Neural progenitor cell (in vitro differentiated cells): ENCODE data around the gene TNFRSF21. TPM values are rescaled to one million over a fixed set of nuclear protein-coding genes. Genes with fewer than 3 reads are reported as not detected.

ENCODE experiments used
- DNase-seq: peaks from one replicate; pipeline ENCODE4 v3.0.0-alpha.2; 2016; ENCODE audit warnings: low spot score
- H2AFZ ChIP-seq: fragments of 200-600 bp; sonication (generic); replicated peaks from 2 replicates; pipeline ENCODE4 v1.6.1; 2016; ENCODE audit warnings: antibody characterized with exemption
- H3F3A ChIP-seq: fragments of 200-600 bp; sonication (generic); 2 replicates; pipeline ENCODE4 v1.6.1; 2016; ENCODE audit warnings: antibody characterized with exemption, low read depth
- H3K27ac ChIP-seq: fragments of 200-600 bp; sonication (generic); 2 replicates; pipeline ENCODE4 v1.5.1; 2016; ENCODE audit warnings: mild to moderate bottlenecking
- H3K27me3 ChIP-seq: fragments of 200-600 bp; sonication (generic); 2 replicates; pipeline ENCODE4 v1.6.1; 2016; ENCODE audit warnings: mild to moderate bottlenecking, moderate library complexity
- H3K36me3 ChIP-seq: fragments of 200-600 bp; sonication (generic); 2 replicates; pipeline ENCODE4 v1.5.1; 2016
- H3K4me1 ChIP-seq: fragments of 200-600 bp; sonication (generic); 2 replicates; pipeline ENCODE4 v1.6.1; 2016; ENCODE audit warnings: mixed run types
- H3K4me2 ChIP-seq: fragments of 200-600 bp; sonication (generic); 2 replicates; pipeline ENCODE4 v1.6.1; 2016
- H3K4me3 ChIP-seq: fragments of 200-600 bp; sonication (generic); 2 replicates; pipeline ENCODE4 v1.5.1; 2016
- H3K79me2 ChIP-seq: fragments of 200-600 bp; sonication (generic); 2 replicates; pipeline ENCODE4 v1.6.1; 2016; ENCODE audit warnings: low read depth
- H3K9ac ChIP-seq: fragments of 200-600 bp; sonication (generic); 2 replicates; pipeline ENCODE4 v1.6.1; 2016
- H3K9me3 ChIP-seq: fragments of 200-600 bp; sonication (generic); 2 replicates; pipeline ENCODE4 v1.5.1; 2016; ENCODE audit warnings: low read depth
- H4K20me1 ChIP-seq: fragments of 200-600 bp; sonication (generic); 2 replicates; pipeline ENCODE4 v1.6.1; 2016; ENCODE audit warnings: low read depth
- H3K27ac Mint-ChIP-seq: 3 replicates; pipeline ENCODE4 v1.8.0; 2021; ENCODE audit warnings: mixed read lengths
- H3K27me3 Mint-ChIP-seq: 2 replicates; pipeline ENCODE4 v1.8.0; 2022; ENCODE audit warnings: low read depth, mild to moderate bottlenecking, inconsistent platforms, moderate library complexity, mixed read lengths; ENCODE audit not compliant: insufficient read depth
- H3K36me3 Mint-ChIP-seq: 3 replicates; pipeline ENCODE4 v1.8.0; 2021; ENCODE audit warnings: mixed read lengths
- H3K4me1 Mint-ChIP-seq: 3 replicates; pipeline ENCODE4 v1.8.0; 2021; ENCODE audit warnings: mixed read lengths
- H3K4me3 Mint-ChIP-seq: 3 replicates; pipeline ENCODE4 v1.8.0; 2021; ENCODE audit warnings: mild to moderate bottlenecking, moderate library complexity, mixed read lengths
- H3K9me3 Mint-ChIP-seq: 3 replicates; pipeline ENCODE4 v1.8.0; 2020; ENCODE audit warnings: mixed read lengths
- EZH2 ChIP-seq: fragments of 200-600 bp; sonication (generic); IDR thresholded peaks from 2 replicates; pipeline ENCODE4 v1.6.1; 2017; ENCODE audit warnings: antibody characterized with exemption, mild to moderate bottlenecking, moderate library complexity
- EZH2phosphoT487 ChIP-seq: fragments of 200-600 bp; sonication (generic); IDR thresholded peaks from 2 replicates; pipeline ENCODE4 v1.6.1; 2017; ENCODE audit warnings: antibody characterized with exemption
- total RNA-seq: library from RNA; depleted of rRNA; stranded (reverse); fragments of >200 nt; gene quantifications from 2 replicates; pipeline ENCODE4 v1.2.3, GENCODE V29; 2015; ENCODE audit warnings: low replicate concordance
- TF ChIP-seq, protein P1 (sequence below): fragments of 200-600 bp; sonication (generic); IDR thresholded peaks from 2 replicates; pipeline ENCODE4 v1.5.1; 2017; ENCODE audit warnings: antibody characterized with exemption, mild to moderate bottlenecking

TNFRSF21 gene
- total RNA-seq, 1 donor from 2014 or later, result 16.9 TPM

GRCh38 chr6:47206626-47207025 lies 103.1 kb downstream of the TNFRSF21 start:
- no peaks in the 10 kb centered on the region for H3K36me3 Mint-ChIP-seq
- H3K27me3 Mint-ChIP-seq, result peaks cover 5% of the 10 kb centered on the region
- Histone ChIP-seq H3K79me2 (no peaks in the 10 kb centered on the region), H2AFZ (no peak overlapping the region), H3K4me1 (no peaks in the 10 kb centered on the region), H3K27me3 (no peaks in the 10 kb centered on the region), H3K9me3 (no peaks in the 10 kb centered on the region), H4K20me1 (no peaks in the 10 kb centered on the region), H3K4me2 (no peak overlapping the region), H3K4me3 (no peak overlapping the region), H3K36me3 (no peaks in the 10 kb centered on the region), H3K27ac (no peak overlapping the region), H3F3A (no peaks in the 10 kb centered on the region), H3K9ac (no peak overlapping the region)
- H3K9me3 Mint-ChIP-seq, result no peaks in the 10 kb centered on the region
- TF ChIP-seq EZH2, result no peak
- no peak overlapping the region for H3K4me3 Mint-ChIP-seq
- H3K27ac Mint-ChIP-seq, result no peak overlapping the region
- no peak for DNase-seq
- no peaks in the 10 kb centered on the region for H3K4me1 Mint-ChIP-seq

- no peak overlapping the region for H2AFZ ChIP-seq
- no peaks in the 10 kb centered on the region for H3K27me3 ChIP-seq
- Mint-ChIP-seq H3K27ac (no peak overlapping the region), H3K4me1 (no peaks in the 10 kb centered on the region), H3K9me3 (no peaks in the 10 kb centered on the region), H3K4me3 (no peak overlapping the region), H3K27me3 (no peaks in the 10 kb centered on the region), H3K36me3 (no peaks in the 10 kb centered on the region)
- no peaks in the 10 kb centered on the region for H3K79me2 ChIP-seq
- no peak overlapping the region for H3K4me3 ChIP-seq
- no peaks in the 10 kb centered on the region for H3K9me3 ChIP-seq
- TF ChIP-seq EZH2 (no peak), EZH2phosphoT487 (no peak)
- TF ChIP-seq, protein P1, sequence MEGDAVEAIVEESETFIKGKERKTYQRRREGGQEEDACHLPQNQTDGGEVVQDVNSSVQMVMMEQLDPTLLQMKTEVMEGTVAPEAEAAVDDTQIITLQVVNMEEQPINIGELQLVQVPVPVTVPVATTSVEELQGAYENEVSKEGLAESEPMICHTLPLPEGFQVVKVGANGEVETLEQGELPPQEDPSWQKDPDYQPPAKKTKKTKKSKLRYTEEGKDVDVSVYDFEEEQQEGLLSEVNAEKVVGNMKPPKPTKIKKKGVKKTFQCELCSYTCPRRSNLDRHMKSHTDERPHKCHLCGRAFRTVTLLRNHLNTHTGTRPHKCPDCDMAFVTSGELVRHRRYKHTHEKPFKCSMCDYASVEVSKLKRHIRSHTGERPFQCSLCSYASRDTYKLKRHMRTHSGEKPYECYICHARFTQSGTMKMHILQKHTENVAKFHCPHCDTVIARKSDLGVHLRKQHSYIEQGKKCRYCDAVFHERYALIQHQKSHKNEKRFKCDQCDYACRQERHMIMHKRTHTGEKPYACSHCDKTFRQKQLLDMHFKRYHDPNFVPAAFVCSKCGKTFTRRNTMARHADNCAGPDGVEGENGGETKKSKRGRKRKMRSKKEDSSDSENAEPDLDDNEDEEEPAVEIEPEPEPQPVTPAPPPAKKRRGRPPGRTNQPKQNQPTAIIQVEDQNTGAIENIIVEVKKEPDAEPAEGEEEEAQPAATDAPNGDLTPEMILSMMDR, result no peak
- no peak overlapping the region for H3K9ac ChIP-seq
- no peaks in the 10 kb centered on the region for H3F3A ChIP-seq
- no peak overlapping the region for H3K4me2 ChIP-seq
- DNase-seq, result no peak
- H4K20me1 ChIP-seq, result no peaks in the 10 kb centered on the region
- H3K36me3 ChIP-seq, result no peaks in the 10 kb centered on the region
- no peaks in the 10 kb centered on the region for H3K4me1 ChIP-seq
- no peak overlapping the region for H3K27ac ChIP-seq
Observed at GRCh38 chr6:47203938-47204611, 105.6 kb downstream of the TNFRSF21 start.

- no peak for TF ChIP-seq EZH2
- no peak for TF ChIP-seq EZH2phosphoT487
- TF ChIP-seq, protein P1, result no peak
- H3K9ac ChIP-seq, result no peak overlapping the region
- Mint-ChIP-seq H3K4me3 (no peak overlapping the region), H3K4me1 (no peaks in the 10 kb centered on the region), H3K9me3 (no peaks in the 10 kb centered on the region), H3K36me3 (no peaks in the 10 kb centered on the region), H3K27ac (no peak overlapping the region), H3K27me3 (no peaks in the 10 kb centered on the region)
- H3K27me3 ChIP-seq, result no peaks in the 10 kb centered on the region
- H3K4me2 ChIP-seq, result no peak overlapping the region
- no peaks in the 10 kb centered on the region for H4K20me1 ChIP-seq
- DNase-seq, result no peak
- no peak overlapping the region for H2AFZ ChIP-seq
- H3K4me3 ChIP-seq, result no peak overlapping the region
- H3K4me1 ChIP-seq, result no peaks in the 10 kb centered on the region
- H3F3A ChIP-seq, result no peaks in the 10 kb centered on the region
- no peak overlapping the region for H3K27ac ChIP-seq
- no peaks in the 10 kb centered on the region for H3K36me3 ChIP-seq
- no peaks in the 10 kb centered on the region for H3K9me3 ChIP-seq
- no peaks in the 10 kb centered on the region for H3K79me2 ChIP-seq
Observed at GRCh38 chr6:47203266-47203937, 106.3 kb downstream of the TNFRSF21 start.

- TF ChIP-seq EZH2, result no peak
- TF ChIP-seq, protein P1, result no peak
- TF ChIP-seq EZH2phosphoT487, result no peak
- H3K4me1 ChIP-seq, result no peaks in the 10 kb centered on the region
- H3K36me3 ChIP-seq, result no peaks in the 10 kb centered on the region
- no peak overlapping the region for H3K27ac ChIP-seq
- Mint-ChIP-seq H3K9me3 (no peaks in the 10 kb centered on the region), H3K4me1 (no peaks in the 10 kb centered on the region), H3K4me3 (no peak overlapping the region), H3K27me3 (no peaks in the 10 kb centered on the region), H3K27ac (no peak overlapping the region), H3K36me3 (no peaks in the 10 kb centered on the region)
- no peak for DNase-seq
- H3K4me3 ChIP-seq, result no peak overlapping the region
- no peak overlapping the region for H3K4me2 ChIP-seq
- no peak overlapping the region for H3K9ac ChIP-seq
- no peak overlapping the region for H2AFZ ChIP-seq
- H3K79me2 ChIP-seq, result no peaks in the 10 kb centered on the region
- H3F3A ChIP-seq, result no peaks in the 10 kb centered on the region
- H3K27me3 ChIP-seq, result no peaks in the 10 kb centered on the region
- H3K9me3 ChIP-seq, result no peaks in the 10 kb centered on the region
- no peaks in the 10 kb centered on the region for H4K20me1 ChIP-seq
Observed at GRCh38 chr6:47202644-47203205, 107.0 kb downstream of the TNFRSF21 start.
